GM12892 (cell line): ENCODE data around the gene YWHAB.

ENCODE experiments used
- DNase-seq: peaks from one replicate; pipeline ENCODE4 v3.0.0; 2011; ENCODE audit not compliant: insufficient read length
- FAIRE-seq: peaks from 2 replicates; lab custom pipeline; 2011; peaks lifted over from hg19 to GRCh38; lab: Jason Lieb, UNC
- POLR2A ChIP-seq: IDR thresholded peaks from 2 replicates; pipeline ENCODE4 v1.6.1; 2011; ENCODE audit warnings: low read depth, low read length, control low read depth
- POLR2AphosphoS5 ChIP-seq: IDR thresholded peaks from 2 replicates; pipeline ENCODE4 v1.6.1; 2011; ENCODE audit warnings: low read depth, low read length, control low read depth
- TAF1 ChIP-seq: IDR thresholded peaks from 2 replicates; pipeline ENCODE4 v1.6.1; 2011; ENCODE audit warnings: low read depth, mild to moderate bottlenecking, control low read depth, low read length, borderline replicate concordance

YWHAB gene

GRCh38 chr20:44886266-44886651 lies 754 bp downstream of the YWHAB start:
- no peak for TF ChIP-seq POLR2A
- TF ChIP-seq TAF1 = no peak
- TF ChIP-seq POLR2AphosphoS5 = no peak
- no peak for FAIRE-seq
- DNase-seq = no peak

GRCh38 chr20:44886828-44887227 lies 1.3 kb downstream of the YWHAB start:
- TF ChIP-seq TAF1 (no peak), POLR2A (no peak), POLR2AphosphoS5 (no peak)
- FAIRE-seq (no peak), DNase-seq (no peak)

GRCh38 chr20:44887466-44887865 lies 2.0 kb downstream of the YWHAB start:
- DNase-seq (no peak), FAIRE-seq (no peak)
- TF ChIP-seq POLR2AphosphoS5 (no peak), TAF1 (no peak), POLR2A (no peak)

- TF ChIP-seq POLR2A (no peak), TAF1 (no peak), POLR2AphosphoS5 (no peak)
- FAIRE-seq (no peak), DNase-seq (no peak)
Observed at GRCh38 chr20:44888226-44889103, 3.0 kb downstream of the YWHAB start.

GRCh38 chr20:44891826-44892225 lies 6.3 kb downstream of the YWHAB start:
- FAIRE-seq (no peak), DNase-seq (no peak)
- no peak for TF ChIP-seq POLR2AphosphoS5
- no peak for TF ChIP-seq POLR2A
- TF ChIP-seq TAF1 = no peak

- DNase-seq (no peak), FAIRE-seq (no peak)
- TF ChIP-seq POLR2AphosphoS5 (no peak), TAF1 (no peak), POLR2A (no peak)
Observed at GRCh38 chr20:44894959-44895358, 9.5 kb downstream of the YWHAB start.

GRCh38 chr20:44896583-44896982 lies 11.1 kb downstream of the YWHAB start:
- DNase-seq (no peak), FAIRE-seq (peak; percentile 9)
- no peak for TF ChIP-seq POLR2A
- no peak for TF ChIP-seq TAF1
- no peak for TF ChIP-seq POLR2AphosphoS5

- DNase-seq (no peak), FAIRE-seq (no peak)
- no peak for TF ChIP-seq POLR2AphosphoS5
- no peak for TF ChIP-seq POLR2A
- TF ChIP-seq TAF1 = no peak
Observed at GRCh38 chr20:44897133-44897532, 11.6 kb downstream of the YWHAB start.

GRCh38 chr20:44900231-44900854 lies 14.8 kb downstream of the YWHAB start:
- FAIRE-seq = no peak
- TF ChIP-seq POLR2AphosphoS5 = no peak
- no peak for TF ChIP-seq TAF1
- TF ChIP-seq POLR2A = no peak
- DNase-seq = no peak

- FAIRE-seq = no peak
- TF ChIP-seq TAF1 = no peak
- no peak for TF ChIP-seq POLR2A
- TF ChIP-seq POLR2AphosphoS5 = no peak
- DNase-seq = no peak
Observed at GRCh38 chr20:44901974-44902373, 16.5 kb downstream of the YWHAB start.

GRCh38 chr20:44904377-44904776 lies 18.9 kb downstream of the YWHAB start:
- DNase-seq = no peak
- no peak for TF ChIP-seq TAF1
- no peak for TF ChIP-seq POLR2AphosphoS5
- no peak for TF ChIP-seq POLR2A
- no peak for FAIRE-seq
